ENCODE measurements around the gene EDC4.

EDC4 gene

DNA sequence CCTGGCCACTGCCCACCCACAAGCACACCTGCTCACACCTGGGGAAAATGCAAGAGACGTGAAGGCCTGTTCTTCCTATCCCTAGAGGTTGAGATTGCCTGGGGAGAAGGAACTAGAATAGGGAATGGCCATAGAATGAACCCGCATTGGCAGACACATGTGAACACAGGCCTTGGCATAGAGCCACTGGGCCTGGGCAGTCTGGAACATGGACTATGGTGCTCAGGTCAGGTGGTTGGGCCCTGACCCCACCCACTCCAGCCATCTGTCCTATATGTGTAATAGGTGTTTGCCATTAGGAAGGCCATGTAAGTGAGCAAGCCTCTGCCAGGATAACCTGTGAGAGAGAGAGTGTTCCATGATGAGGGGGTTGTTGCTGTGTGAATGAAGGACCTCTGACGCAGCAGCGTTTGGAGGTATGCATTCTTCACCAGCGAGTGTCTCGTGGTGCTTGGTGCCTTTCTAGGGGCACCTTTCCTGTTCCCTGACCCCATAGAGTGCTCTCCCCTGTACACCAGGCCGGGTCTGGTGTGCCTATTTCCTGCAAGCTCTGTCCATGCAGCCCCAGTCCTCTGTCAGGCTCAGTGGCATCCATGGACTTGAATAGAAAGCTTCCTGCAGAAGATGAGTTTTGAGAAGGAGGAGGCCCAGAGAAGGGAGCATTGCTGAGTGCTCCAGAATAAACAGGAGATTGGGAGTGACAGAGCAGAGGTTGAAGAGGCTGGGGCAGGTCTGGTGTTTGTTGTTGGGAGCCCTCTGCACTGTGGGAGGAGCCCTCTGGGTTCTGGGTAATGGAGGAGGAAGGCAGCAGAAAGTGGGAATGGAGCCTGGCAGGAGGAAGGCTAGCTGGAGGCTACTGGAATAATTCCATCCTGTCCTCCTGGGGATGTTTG lies 43.2 kb downstream of the EDC4 start:
- peaks cover 3% of the 10 kb centered on the region for H3K36me3 ChIP-seq (replicated peaks)
- H3K27ac ChIP-seq, result no peak overlapping the region
- H3K27me3 ChIP-seq (replicated peaks), result no peaks in the 10 kb centered on the region
- in situ Hi-C loops (cut with HindIII; ENCODE audit: low pct_ligation_motif_present, low sequenced_read_pairs), result loop anchor here (25.0 kb wide), 2 partner anchors 104 to 204 kb away; partner anchors contain the start of genes GFOD2, RANBP10 and TSNAXIP1
- DNase-seq, result no peak
- no peak overlapping the region for H3K4me3 ChIP-seq (ENCODE audit: low read depth, low read length)
- TF ChIP-seq, protein P1, sequence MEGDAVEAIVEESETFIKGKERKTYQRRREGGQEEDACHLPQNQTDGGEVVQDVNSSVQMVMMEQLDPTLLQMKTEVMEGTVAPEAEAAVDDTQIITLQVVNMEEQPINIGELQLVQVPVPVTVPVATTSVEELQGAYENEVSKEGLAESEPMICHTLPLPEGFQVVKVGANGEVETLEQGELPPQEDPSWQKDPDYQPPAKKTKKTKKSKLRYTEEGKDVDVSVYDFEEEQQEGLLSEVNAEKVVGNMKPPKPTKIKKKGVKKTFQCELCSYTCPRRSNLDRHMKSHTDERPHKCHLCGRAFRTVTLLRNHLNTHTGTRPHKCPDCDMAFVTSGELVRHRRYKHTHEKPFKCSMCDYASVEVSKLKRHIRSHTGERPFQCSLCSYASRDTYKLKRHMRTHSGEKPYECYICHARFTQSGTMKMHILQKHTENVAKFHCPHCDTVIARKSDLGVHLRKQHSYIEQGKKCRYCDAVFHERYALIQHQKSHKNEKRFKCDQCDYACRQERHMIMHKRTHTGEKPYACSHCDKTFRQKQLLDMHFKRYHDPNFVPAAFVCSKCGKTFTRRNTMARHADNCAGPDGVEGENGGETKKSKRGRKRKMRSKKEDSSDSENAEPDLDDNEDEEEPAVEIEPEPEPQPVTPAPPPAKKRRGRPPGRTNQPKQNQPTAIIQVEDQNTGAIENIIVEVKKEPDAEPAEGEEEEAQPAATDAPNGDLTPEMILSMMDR (IDR thresholded peaks at IDR 0.05; ENCODE audit: low read depth, low read length, missing control alignments), result no peak

DNA sequence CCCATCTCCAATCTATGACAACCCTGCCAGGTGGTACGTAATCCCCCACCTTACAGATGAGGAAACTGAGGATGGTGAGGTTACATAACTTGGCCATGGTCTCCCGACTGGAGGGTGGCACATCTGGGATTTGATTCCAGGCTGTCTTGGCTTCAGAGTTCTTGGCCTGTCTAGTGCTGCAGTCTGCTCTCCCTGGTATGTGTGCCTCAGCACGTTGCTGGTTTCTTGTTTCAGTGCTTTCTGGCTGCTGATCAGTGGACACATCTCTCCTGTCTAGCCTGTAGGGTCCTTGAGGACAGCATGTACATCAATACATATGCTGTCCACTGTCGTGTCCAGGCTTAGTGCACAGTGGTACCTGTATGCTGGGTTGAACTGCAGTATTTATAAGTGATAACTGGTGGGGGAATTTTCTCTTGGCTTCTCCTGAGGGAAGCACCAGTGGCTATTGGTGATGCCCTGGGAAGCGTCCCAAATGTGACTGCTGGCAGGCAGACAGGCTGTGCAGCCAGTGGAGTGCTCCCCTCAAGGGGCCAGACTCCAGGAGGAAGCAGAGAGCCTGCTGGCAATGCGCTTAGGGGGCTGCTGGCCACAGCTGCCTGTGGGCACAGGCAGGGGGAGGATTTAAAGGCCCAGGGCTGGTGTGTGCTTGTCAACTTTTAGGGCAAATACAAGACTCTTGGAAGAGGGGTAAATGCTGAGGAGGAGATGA lies 44.4 kb downstream of the EDC4 start:
- Histone ChIP-seq H3K4me3 (ENCODE audit: low read depth, low read length) (no peak overlapping the region), H3K36me3 (replicated peaks) (peaks cover 3% of the 10 kb centered on the region), H3K27me3 (replicated peaks) (no peaks in the 10 kb centered on the region), H3K27ac (no peak overlapping the region)
- in situ Hi-C loops (cut with HindIII; ENCODE audit: low pct_ligation_motif_present, low sequenced_read_pairs), result loop anchor here (25.0 kb wide), 2 partner anchors 105 to 205 kb away; partner anchors contain the start of genes GFOD2, RANBP10 and TSNAXIP1
- TF ChIP-seq, protein P1 (IDR thresholded peaks at IDR 0.05; ENCODE audit: low read depth, low read length, missing control alignments), result no peak
- no peak for DNase-seq

DNA sequence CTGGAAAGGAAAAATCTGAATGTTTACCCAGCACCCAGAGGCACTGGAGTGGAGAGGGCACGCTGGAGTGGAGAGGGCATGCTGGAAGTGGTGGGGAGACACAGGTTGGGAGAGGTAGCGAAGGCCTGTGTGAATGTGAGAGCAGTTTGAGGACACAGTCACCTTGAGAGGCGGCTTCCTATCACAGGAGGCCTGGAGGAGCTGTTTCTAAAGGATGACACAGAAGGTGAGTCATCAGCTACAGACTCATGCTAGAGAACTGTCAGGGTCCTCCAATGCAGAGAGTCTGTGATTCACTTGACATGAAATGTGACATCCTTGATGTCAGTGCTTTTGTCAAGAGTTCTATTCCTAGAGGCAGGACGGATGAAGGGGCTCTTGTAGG lies 45.0 kb downstream of the EDC4 start:
- TF ChIP-seq, protein P1 (IDR thresholded peaks at IDR 0.05; ENCODE audit: low read depth, low read length, missing control alignments), result no peak
- H3K27ac ChIP-seq, result no peak overlapping the region
- H3K4me3 ChIP-seq (ENCODE audit: low read depth, low read length), result no peak overlapping the region
- in situ Hi-C loops (cut with HindIII; ENCODE audit: low pct_ligation_motif_present, low sequenced_read_pairs), result loop anchor here (25.0 kb wide), 2 partner anchors 106 to 206 kb away; partner anchors contain the start of genes GFOD2, RANBP10 and TSNAXIP1
- no peaks in the 10 kb centered on the region for H3K27me3 ChIP-seq (replicated peaks)
- peak; percentile 84 for DNase-seq
- H3K36me3 ChIP-seq (replicated peaks), result peaks cover 3% of the 10 kb centered on the region

DNA sequence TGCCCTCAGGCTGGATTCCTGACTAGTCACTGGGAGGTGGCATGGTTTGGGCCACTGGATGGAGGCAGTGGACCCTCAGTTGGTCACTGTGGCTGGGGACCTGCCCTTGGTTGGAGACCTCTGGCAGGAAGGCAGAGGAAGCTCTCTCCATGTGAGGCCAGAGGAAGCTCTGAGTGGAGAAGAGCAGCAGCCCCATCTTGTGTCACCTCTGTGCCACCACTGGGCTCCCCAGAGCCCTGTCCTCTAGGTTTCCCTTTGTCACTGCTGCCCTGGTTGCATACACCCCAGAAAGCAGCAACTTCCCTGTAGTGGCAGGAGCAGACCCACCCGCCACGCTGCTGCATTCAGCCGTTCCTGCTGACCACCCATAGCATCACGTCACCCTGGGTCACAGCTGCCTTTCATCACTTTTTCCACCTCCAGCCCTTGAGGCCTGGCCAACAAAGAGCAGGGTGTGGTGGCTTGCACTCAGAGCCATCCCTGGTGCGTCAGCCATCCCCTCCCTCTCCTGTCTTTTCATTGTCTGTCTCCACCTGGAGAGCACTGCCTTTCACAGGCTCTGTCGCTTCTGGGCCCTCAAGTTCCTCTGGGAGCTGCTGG lies 46.9 kb downstream of the EDC4 start:
- TF ChIP-seq, protein P1 (IDR thresholded peaks at IDR 0.05; ENCODE audit: low read depth, low read length, missing control alignments), result no peak
- Histone ChIP-seq H3K27me3 (replicated peaks) (no peaks in the 10 kb centered on the region), H3K4me3 (ENCODE audit: low read depth, low read length) (no peak overlapping the region), H3K27ac (no peak overlapping the region), H3K36me3 (replicated peaks) (peaks cover 3% of the 10 kb centered on the region)
- no peak for DNase-seq
- in situ Hi-C loops (cut with HindIII; ENCODE audit: low pct_ligation_motif_present, low sequenced_read_pairs), result loop anchor here (25.0 kb wide), 2 partner anchors 107 to 207 kb away; partner anchors contain the start of genes GFOD2, RANBP10 and TSNAXIP1

DNA sequence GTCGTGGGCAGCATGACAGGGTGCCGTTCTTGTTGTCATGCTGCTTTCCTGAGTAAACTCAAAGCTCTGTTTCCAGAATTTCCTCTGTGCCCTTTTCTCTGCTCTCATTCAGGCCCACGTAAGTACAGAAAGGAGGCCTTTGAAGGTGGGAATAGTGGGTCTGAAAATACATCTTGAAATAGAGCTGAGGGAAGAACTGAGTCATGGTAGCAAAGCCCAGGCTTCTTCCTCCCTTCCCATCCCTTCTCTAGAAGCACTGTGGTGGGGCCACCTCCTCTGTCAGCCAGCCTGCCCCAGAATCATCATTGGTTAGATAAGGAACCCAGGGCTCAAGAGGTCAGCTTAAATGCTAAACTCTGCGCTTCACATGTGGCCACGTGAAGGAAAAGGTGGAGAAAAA lies 49.4 kb downstream of the EDC4 start:
- DNase-seq, result no peak
- in situ Hi-C loops (cut with HindIII; ENCODE audit: low pct_ligation_motif_present, low sequenced_read_pairs), result loop anchor here (25.0 kb wide), 2 partner anchors 110 to 210 kb away; partner anchors contain the start of genes GFOD2, RANBP10 and TSNAXIP1
- Histone ChIP-seq H3K36me3 (replicated peaks) (no peaks in the 10 kb centered on the region), H3K4me3 (ENCODE audit: low read depth, low read length) (no peak overlapping the region), H3K27ac (no peak overlapping the region), H3K27me3 (replicated peaks) (no peaks in the 10 kb centered on the region)
- TF ChIP-seq, protein P1 (IDR thresholded peaks at IDR 0.05; ENCODE audit: low read depth, low read length, missing control alignments), result no peak
